BJ (cell line): ENCODE data around the gene ATP1A2. TPM values are rescaled to one million over a fixed set of nuclear protein-coding genes. Genes with fewer than 3 reads are reported as not detected.

Experiments
- CTCF ChIA-PET: fragments of 350-600 bp; formaldehyde crosslinking; extraction: SDS; loops from one replicate; lab custom pipeline; 2021; ENCODE audit warnings: antibody characterized with exemption, inconsistent platforms; lab: Yijun Ruan, JAX
- POLR2A ChIA-PET: fragments of 300-600 bp; sonication (Branson Sonifier 250); formaldehyde crosslinking; extraction: SDS; loops from one replicate; lab custom pipeline; 2021; ENCODE audit warnings: antibody characterized with exemption; lab: Charles Lee
- DNase-seq: peaks from one replicate; pipeline ENCODE4 v3.0.0-alpha.2; 2011; ENCODE audit warnings: low read depth
- H3K27me3 ChIP-seq: 2 replicates; pipeline ENCODE4 v1.6.0; 2011; ENCODE audit warnings: low read length; ENCODE audit not compliant: control insufficient read depth, insufficient read depth
- H3K36me3 ChIP-seq: 2 replicates; pipeline ENCODE4 v1.5.1; 2011; ENCODE audit warnings: low read length; ENCODE audit not compliant: control insufficient read depth, insufficient read depth
- H3K4me3 ChIP-seq: 2 replicates; pipeline ENCODE4 v1.5.1; 2011; ENCODE audit warnings: low read depth, mild to moderate bottlenecking, control low read depth, low read length
- CTCF ChIP-seq: IDR thresholded peaks from 2 replicates; pipeline ENCODE4 v1.5.1; 2011; ENCODE audit warnings: low read depth, mild to moderate bottlenecking, control low read depth, inconsistent platforms, low read length, moderate library complexity; ENCODE audit not compliant: insufficient read depth
- polyA plus RNA-seq: library from polyadenylated mRNA; depleted of rRNA; stranded (reverse); fragments of >200 nt; gene quantifications from 2 replicates; pipeline ENCODE4 v1.2.3, GENCODE V29; 2011

ATP1A2 gene
- polyA plus RNA-seq, 1 experiment, result 1.1 TPM

GRCh38 chr1:160157174-160157573, 41.6 kb downstream of the ATP1A2 start:
- ChIA-PET CTCF (interaction anchor here (1.4 to 1.5 kb wide), 3 partner anchors 36 to 135 kb away, joined by 3 to 6 read pairs (median 3); no protein-coding TSS in a partner anchor), POLR2A (interaction anchor here (0.7 kb wide), 1 partner anchor 112 kb away, joined by 3 read pairs; no protein-coding TSS in a partner anchor)

GRCh38 chr1:160158031-160158430, 42.5 kb downstream of the ATP1A2 start:
- ChIA-PET CTCF (interaction anchor here (0.8 to 1.5 kb wide), 3 partner anchors 35 to 57 kb away, joined by 3 read pairs; no protein-coding TSS in a partner anchor), POLR2A (no interaction called here)
- no peaks in the 10 kb centered on the region for H3K36me3 ChIP-seq
- TF ChIP-seq CTCF, result no peak
- DNase-seq, result no peak
- H3K4me3 ChIP-seq, result no peak overlapping the region
- H3K27me3 ChIP-seq, result no peaks in the 10 kb centered on the region; the same call in 1 of the 2 replicates

More at GRCh38 chr1:160157174-160157573, 41.6 kb downstream of the ATP1A2 start:
- no peak for TF ChIP-seq CTCF
- H3K27me3 ChIP-seq, result no peaks in the 10 kb centered on the region; the same call in 1 of the 2 replicates
- no peaks in the 10 kb centered on the region for H3K36me3 ChIP-seq
- H3K4me3 ChIP-seq, result no peak overlapping the region
- no peak for DNase-seq

GRCh38 chr1:160158534-160158933, 43.0 kb downstream of the ATP1A2 start:
- Histone ChIP-seq H3K27me3 (no peaks in the 10 kb centered on the region; the same call in 1 of the 2 replicates), H3K36me3 (no peaks in the 10 kb centered on the region), H3K4me3 (no peak overlapping the region)
- CTCF ChIA-PET, result interaction anchor here (0.8 kb wide), 2 partner anchors 55 to 58 kb away, joined by 3 read pairs; no protein-coding TSS in a partner anchor
- DNase-seq, result no peak
- POLR2A ChIA-PET, result no interaction called here
- no peak for TF ChIP-seq CTCF

- CTCF ChIA-PET, result interaction anchor here (1.0 to 3.6 kb wide), 6 partner anchors 11 to 92 kb away, joined by 3 to 22 read pairs (median 4); no protein-coding TSS in a partner anchor
Measured at GRCh38 chr1:160159846-160160245, 44.3 kb downstream of the ATP1A2 start.

More at GRCh38 chr1:160159846-160160245, 44.3 kb downstream of the ATP1A2 start:
- no peak for DNase-seq
- Histone ChIP-seq H3K36me3 (no peaks in the 10 kb centered on the region), H3K4me3 (no peak overlapping the region), H3K27me3 (no peaks in the 10 kb centered on the region; the same call in 1 of the 2 replicates)
- POLR2A ChIA-PET, result no interaction called here
- no peak for TF ChIP-seq CTCF
